ENCODE results near the gene C11orf16.

DNA sequence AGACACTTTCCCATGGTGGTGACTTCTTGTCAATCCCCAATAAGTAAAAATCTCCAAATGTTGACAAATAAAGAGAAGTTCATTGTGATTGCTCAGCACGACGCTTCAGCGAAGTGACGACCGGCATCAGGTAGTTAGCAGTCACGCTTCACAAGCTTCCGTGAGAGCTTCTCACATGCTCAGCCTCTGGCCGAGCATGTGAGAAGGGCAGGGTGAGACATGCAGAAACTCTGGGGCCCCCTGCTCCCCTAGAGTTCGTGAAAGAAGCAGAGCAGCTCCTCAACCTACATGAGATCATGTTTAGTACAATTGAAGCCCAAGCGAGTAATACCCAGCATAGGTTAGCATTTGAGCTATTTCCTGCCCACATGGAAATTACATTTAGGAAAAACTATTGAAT, 4.4 kb upstream of the C11orf16 start:
- TF ChIP-seq, protein P1, sequence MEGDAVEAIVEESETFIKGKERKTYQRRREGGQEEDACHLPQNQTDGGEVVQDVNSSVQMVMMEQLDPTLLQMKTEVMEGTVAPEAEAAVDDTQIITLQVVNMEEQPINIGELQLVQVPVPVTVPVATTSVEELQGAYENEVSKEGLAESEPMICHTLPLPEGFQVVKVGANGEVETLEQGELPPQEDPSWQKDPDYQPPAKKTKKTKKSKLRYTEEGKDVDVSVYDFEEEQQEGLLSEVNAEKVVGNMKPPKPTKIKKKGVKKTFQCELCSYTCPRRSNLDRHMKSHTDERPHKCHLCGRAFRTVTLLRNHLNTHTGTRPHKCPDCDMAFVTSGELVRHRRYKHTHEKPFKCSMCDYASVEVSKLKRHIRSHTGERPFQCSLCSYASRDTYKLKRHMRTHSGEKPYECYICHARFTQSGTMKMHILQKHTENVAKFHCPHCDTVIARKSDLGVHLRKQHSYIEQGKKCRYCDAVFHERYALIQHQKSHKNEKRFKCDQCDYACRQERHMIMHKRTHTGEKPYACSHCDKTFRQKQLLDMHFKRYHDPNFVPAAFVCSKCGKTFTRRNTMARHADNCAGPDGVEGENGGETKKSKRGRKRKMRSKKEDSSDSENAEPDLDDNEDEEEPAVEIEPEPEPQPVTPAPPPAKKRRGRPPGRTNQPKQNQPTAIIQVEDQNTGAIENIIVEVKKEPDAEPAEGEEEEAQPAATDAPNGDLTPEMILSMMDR (IDR thresholded peaks at IDR 0.05): no peak
- TF ChIP-seq POLR2A (IDR thresholded peaks at IDR 0.05): no peak
